DOHH2 (cell line): ENCODE measurements around the gene STRAP.

Source experiments
- H3F3A ChIP-seq: fragments of 200-600 bp; sonication (generic), shearing (Covaris generic); 2 replicates; pipeline ENCODE4 v1.6.0; 2016; ENCODE audit warnings: antibody characterized with exemption, mild to moderate bottlenecking; ENCODE audit not compliant: control insufficient read depth, insufficient read depth
- H3K27ac ChIP-seq: fragments of 200-600 bp; sonication (generic); 2 replicates; pipeline ENCODE4 v1.5.1; 2014; ENCODE audit warnings: low read depth, mild to moderate bottlenecking, low read length, moderate library complexity
- H3K27me3 ChIP-seq: fragments of 200-600 bp; sonication (generic); 2 replicates; pipeline ENCODE4 v1.6.1; 2014; ENCODE audit warnings: mild to moderate bottlenecking, low read length, mixed read lengths; ENCODE audit not compliant: control insufficient read depth
- H3K36me3 ChIP-seq: fragments of 200-600 bp; sonication (generic); 2 replicates; pipeline ENCODE4 v1.6.1; 2014; ENCODE audit warnings: mild to moderate bottlenecking, low read length, moderate library complexity, mixed read lengths; ENCODE audit not compliant: control insufficient read depth
- H3K4me1 ChIP-seq: fragments of 200-600 bp; sonication (generic); 2 replicates; pipeline ENCODE4 v1.6.1; 2014; ENCODE audit warnings: mild to moderate bottlenecking, low read length, mixed read lengths; ENCODE audit not compliant: control insufficient read depth
- H3K4me2 ChIP-seq: fragments of 200-600 bp; sonication (generic); 2 replicates; pipeline ENCODE4 v1.6.0; 2014; ENCODE audit warnings: mild to moderate bottlenecking, low read length, moderate library complexity
- H3K4me3 ChIP-seq: fragments of 200-600 bp; sonication (generic); 2 replicates; pipeline ENCODE4 v1.5.1; 2014; ENCODE audit warnings: mild to moderate bottlenecking, low read length, mixed read lengths
- H3K79me2 ChIP-seq: fragments of 200-600 bp; sonication (generic); 2 replicates; pipeline ENCODE4 v1.6.1; 2014; ENCODE audit warnings: mild to moderate bottlenecking, low read length, mixed read lengths; ENCODE audit not compliant: control insufficient read depth
- H3K9me2 ChIP-seq: fragments of 200-600 bp; sonication (generic); replicated peaks from 2 replicates; pipeline ENCODE4 v1.6.1; 2014; ENCODE audit warnings: mild to moderate bottlenecking, low read length, mixed read lengths; ENCODE audit not compliant: control insufficient read depth
- H3K9me3 ChIP-seq: fragments of 200-600 bp; sonication (generic); 2 replicates; pipeline ENCODE4 v1.6.1; 2014; ENCODE audit warnings: antibody characterized with exemption, low read length, mixed read lengths; ENCODE audit not compliant: control insufficient read depth, insufficient read depth
- H4K20me1 ChIP-seq: fragments of 200-600 bp; sonication (generic); 2 replicates; pipeline ENCODE4 v1.6.0; 2014; ENCODE audit warnings: low read depth, mild to moderate bottlenecking, antibody characterized with exemption, low read length, moderate library complexity; ENCODE audit not compliant: control insufficient read depth, insufficient read depth
- EZH2phosphoT487 ChIP-seq: fragments of 200-600 bp; sonication (generic); IDR thresholded peaks from 2 replicates; pipeline ENCODE4 v1.6.1; 2017; ENCODE audit warnings: borderline replicate concordance, mild to moderate bottlenecking, antibody characterized with exemption, low read length, moderate library complexity, mixed read lengths
- TF ChIP-seq, protein P1 (sequence below): fragments of 200-600 bp; sonication (generic); IDR thresholded peaks from one replicate; pipeline ENCODE4 v1.5.1; 2014; ENCODE audit warnings: antibody characterized with exemption, mild to moderate bottlenecking, low read depth, low read length; ENCODE audit not compliant: poor library complexity, severe bottlenecking

The STRAP gene

DNA sequence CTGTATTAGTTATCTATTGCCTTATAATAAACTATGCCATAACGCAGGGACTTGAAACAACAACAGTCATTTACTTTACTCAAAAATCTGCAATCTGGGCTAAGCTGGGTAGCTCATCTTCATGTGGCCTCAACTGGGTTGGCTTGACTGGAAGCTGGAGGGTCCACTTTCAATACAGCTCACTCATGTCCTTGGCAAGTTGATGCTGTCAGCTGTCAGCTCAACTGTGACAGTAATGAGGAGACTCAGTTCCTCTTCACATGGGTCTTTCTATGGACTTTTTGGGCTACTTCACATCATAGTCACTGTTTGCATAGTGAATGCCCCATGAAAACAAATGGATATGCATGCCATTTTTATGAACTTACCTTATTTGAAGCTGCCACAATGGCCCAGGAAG lies 33.6 kb upstream of the STRAP start:
- Histone ChIP-seq H4K20me1 (no peaks in the 10 kb centered on the region), H3K9me3 (no peaks in the 10 kb centered on the region), H3F3A (no peaks in the 10 kb centered on the region), H3K27me3 (peaks cover 3% of the 10 kb centered on the region; the same call in 1 of the 2 replicates), H3K4me2 (no peak overlapping the region), H3K36me3 (no peaks in the 10 kb centered on the region), H3K79me2 (no peaks in the 10 kb centered on the region), H3K27ac (no peak overlapping the region), H3K4me3 (no peak overlapping the region), H3K9me2 (no peaks in the 10 kb centered on the region), H3K4me1 (no peaks in the 10 kb centered on the region)
- TF ChIP-seq, protein P1, sequence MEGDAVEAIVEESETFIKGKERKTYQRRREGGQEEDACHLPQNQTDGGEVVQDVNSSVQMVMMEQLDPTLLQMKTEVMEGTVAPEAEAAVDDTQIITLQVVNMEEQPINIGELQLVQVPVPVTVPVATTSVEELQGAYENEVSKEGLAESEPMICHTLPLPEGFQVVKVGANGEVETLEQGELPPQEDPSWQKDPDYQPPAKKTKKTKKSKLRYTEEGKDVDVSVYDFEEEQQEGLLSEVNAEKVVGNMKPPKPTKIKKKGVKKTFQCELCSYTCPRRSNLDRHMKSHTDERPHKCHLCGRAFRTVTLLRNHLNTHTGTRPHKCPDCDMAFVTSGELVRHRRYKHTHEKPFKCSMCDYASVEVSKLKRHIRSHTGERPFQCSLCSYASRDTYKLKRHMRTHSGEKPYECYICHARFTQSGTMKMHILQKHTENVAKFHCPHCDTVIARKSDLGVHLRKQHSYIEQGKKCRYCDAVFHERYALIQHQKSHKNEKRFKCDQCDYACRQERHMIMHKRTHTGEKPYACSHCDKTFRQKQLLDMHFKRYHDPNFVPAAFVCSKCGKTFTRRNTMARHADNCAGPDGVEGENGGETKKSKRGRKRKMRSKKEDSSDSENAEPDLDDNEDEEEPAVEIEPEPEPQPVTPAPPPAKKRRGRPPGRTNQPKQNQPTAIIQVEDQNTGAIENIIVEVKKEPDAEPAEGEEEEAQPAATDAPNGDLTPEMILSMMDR = no peak
- TF ChIP-seq EZH2phosphoT487 = no peak

DNA sequence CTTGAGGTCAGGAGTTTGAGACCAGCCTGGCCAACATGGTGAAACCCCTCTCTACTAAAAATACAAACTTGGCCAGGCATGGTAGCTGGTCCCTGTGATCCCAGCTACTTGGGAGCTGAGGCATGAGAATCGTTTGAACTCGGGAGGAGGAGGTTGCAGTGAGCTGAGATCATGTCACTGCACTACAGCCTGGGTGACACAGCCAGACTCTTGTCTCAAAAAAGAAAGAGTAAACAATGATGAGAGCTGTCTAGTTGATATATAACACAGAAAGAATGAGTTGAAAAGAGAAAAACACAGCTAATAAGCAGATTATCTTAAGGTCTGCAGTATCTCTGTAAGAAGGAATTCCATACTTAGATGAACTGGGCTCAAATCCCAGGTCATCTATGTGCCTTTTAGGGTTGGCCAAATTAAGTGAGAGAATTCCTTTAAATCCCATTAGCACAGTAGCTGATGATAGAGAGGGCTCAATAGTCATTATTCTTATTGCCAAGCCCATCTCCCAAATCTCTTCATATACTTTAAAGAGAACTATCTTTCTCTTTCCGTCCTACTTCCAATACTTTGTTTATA lies 31.1 kb upstream of the STRAP start:
- Histone ChIP-seq H3K36me3 (no peaks in the 10 kb centered on the region), H3K27ac (no peak overlapping the region), H3K4me3 (no peak overlapping the region), H3K4me2 (no peak overlapping the region), H3K79me2 (no peaks in the 10 kb centered on the region), H3K9me2 (no peaks in the 10 kb centered on the region), H4K20me1 (no peaks in the 10 kb centered on the region), H3K27me3 (peaks cover 3% of the 10 kb centered on the region; the same call in 1 of the 2 replicates), H3K9me3 (no peaks in the 10 kb centered on the region), H3K4me1 (no peaks in the 10 kb centered on the region), H3F3A (no peaks in the 10 kb centered on the region)
- TF ChIP-seq EZH2phosphoT487 = no peak
- TF ChIP-seq, protein P1 = no peak

DNA sequence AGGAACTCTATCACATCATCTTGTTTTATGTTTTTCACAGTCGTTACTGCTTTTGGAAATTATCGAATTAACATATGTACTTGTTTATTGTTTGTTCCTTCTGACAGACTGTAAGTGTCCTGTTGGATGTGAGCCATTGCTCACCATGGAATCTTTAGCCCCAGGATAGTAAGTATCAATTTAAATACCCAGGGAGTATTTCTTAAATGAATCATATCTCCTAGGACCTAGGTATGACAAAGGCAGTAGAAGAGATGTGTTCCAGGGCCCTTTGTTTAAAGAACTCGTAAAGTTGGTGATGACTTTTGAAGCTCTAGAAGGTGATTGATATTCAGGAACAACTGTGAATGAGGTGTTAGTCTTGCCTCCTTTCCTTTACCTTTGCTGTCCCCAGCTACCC lies 30.3 kb upstream of the STRAP start:
- no peaks in the 10 kb centered on the region for H3K4me1 ChIP-seq
- no peak for TF ChIP-seq EZH2phosphoT487
- TF ChIP-seq, protein P1 = no peak

More for the DNA sequence above, 30.3 kb upstream of the STRAP start:
- H3K9me3 ChIP-seq = no peaks in the 10 kb centered on the region
- H3F3A ChIP-seq = no peaks in the 10 kb centered on the region
- no peaks in the 10 kb centered on the region for H3K79me2 ChIP-seq
- H3K36me3 ChIP-seq = no peaks in the 10 kb centered on the region
- H3K27me3 ChIP-seq = peaks cover 3% of the 10 kb centered on the region; the same call in 1 of the 2 replicates
- H3K4me3 ChIP-seq = no peak overlapping the region
- H4K20me1 ChIP-seq = no peaks in the 10 kb centered on the region
- no peaks in the 10 kb centered on the region for H3K9me2 ChIP-seq
- no peak overlapping the region for H3K4me2 ChIP-seq
- no peak overlapping the region for H3K27ac ChIP-seq
